Smooth muscle cell (in vitro differentiated cells): Measurements from ENCODE around the gene ZNF146. TPM values are rescaled to one million over a fixed set of nuclear protein-coding genes. Genes with fewer than 3 reads are reported as not detected.
A peak's percentile ranks its signal among the peaks of the same experiment; 100 is the strongest.
"Not testable (repeated sequence)": the region's sequence is repeated elsewhere in the genome, so short reads cannot be mapped to it uniquely, and the experiment has no call there.

Source experiments
- DNase-seq: peaks from one replicate; lab custom pipeline; 2025; ENCODE audit not compliant: unreplicated experiment; lab: John Stamatoyannopoulos, UW
- H2AFZ ChIP-seq: fragments of 200-600 bp; sonication (generic); 2 replicates; pipeline ENCODE4 v1.6.0; 2016; ENCODE audit warnings: antibody characterized with exemption, low read depth, mild to moderate bottlenecking
- H3F3A ChIP-seq: fragments of 200-600 bp; sonication (generic); 2 replicates; pipeline ENCODE4 v1.6.0; 2017; ENCODE audit warnings: antibody characterized with exemption, low read depth
- H3K27ac ChIP-seq: fragments of 200-600 bp; sonication (generic); 2 replicates; pipeline ENCODE4 v1.5.1; 2016; ENCODE audit warnings: low read depth, mild to moderate bottlenecking
- H3K27me3 ChIP-seq: fragments of 200-600 bp; sonication (generic); 2 replicates; pipeline ENCODE4 v1.6.1; 2016; ENCODE audit warnings: low read depth, mild to moderate bottlenecking
- H3K36me3 ChIP-seq: fragments of 200-600 bp; sonication (generic); 2 replicates; pipeline ENCODE4 v1.5.1; 2016; ENCODE audit warnings: low read depth
- H3K4me1 ChIP-seq: fragments of 200-600 bp; sonication (generic); 2 replicates; pipeline ENCODE4 v1.5.1; 2016; ENCODE audit warnings: low read depth
- H3K4me2 ChIP-seq: fragments of 200-600 bp; sonication (generic); 2 replicates; pipeline ENCODE4 v1.6.0; 2016; ENCODE audit warnings: mild to moderate bottlenecking
- H3K4me3 ChIP-seq: fragments of 200-600 bp; sonication (generic); 2 replicates; pipeline ENCODE4 v1.5.1; 2016; ENCODE audit warnings: mild to moderate bottlenecking
- H3K79me2 ChIP-seq: fragments of 200-600 bp; sonication (generic); 2 replicates; pipeline ENCODE4 v1.6.0; 2016; ENCODE audit warnings: low read depth, mild to moderate bottlenecking
- H3K9ac ChIP-seq: fragments of 200-600 bp; sonication (generic); 2 replicates; pipeline ENCODE4 v1.6.0; 2016; ENCODE audit warnings: low read depth
- H3K9me3 ChIP-seq: fragments of 200-600 bp; sonication (generic); replicated peaks from 2 replicates; pipeline ENCODE4 v1.5.1; 2016; ENCODE audit warnings: low read depth
- H4K20me1 ChIP-seq: fragments of 200-600 bp; sonication (generic); 2 replicates; pipeline ENCODE4 v1.6.0; 2016; ENCODE audit warnings: low read depth
- CTCF ChIP-seq: fragments of 200-600 bp; sonication (generic); IDR thresholded peaks from 2 replicates; pipeline ENCODE4 v1.5.1; 2017; ENCODE audit warnings: borderline replicate concordance, mild to moderate bottlenecking, antibody characterized with exemption; ENCODE audit not compliant: insufficient read depth, poor library complexity, severe bottlenecking
- WGBS: methylation state at CpG from one replicate; pipeline ENCODE4 v1.1.7; 2016; ENCODE audit warnings: low lambda C conversion rate; 5-methylcytosine and 5-hydroxymethylcytosine counted together
- polyA plus RNA-seq: library from polyadenylated mRNA; unstranded; fragments of >200 nt; fragmentation: Nextera tagmentation; extraction: Ambion mirVana; gene quantifications from 2 replicates; pipeline ENCODE4 v1.2.1, GENCODE V29; 2016
- total RNA-seq: library from RNA; depleted of rRNA; stranded (reverse); fragments of >200 nt; gene quantifications from 2 replicates; pipeline ENCODE4 v1.2.3, GENCODE V29; 2014

Gene ZNF146
- total and polyA plus RNA-seq, 2 experiments from 2014 or later = 49.4 to 161 TPM

- Histone ChIP-seq H3K27me3 (no peaks in the 10 kb centered on the region), H3K4me3 (no peak overlapping the region), H3K9me3 (no peaks in the 10 kb centered on the region), H3K36me3 (no peaks in the 10 kb centered on the region), H3K4me2 (no peak overlapping the region), H3F3A (no peaks in the 10 kb centered on the region), H3K27ac (peak overlapping the region; percentile 68), H2AFZ (no peak overlapping the region), H3K79me2 (no peaks in the 10 kb centered on the region), H3K9ac (peak overlapping the region; percentile 26), H4K20me1 (no peaks in the 10 kb centered on the region), H3K4me1 (no peaks in the 10 kb centered on the region)
- no peak for DNase-seq
- whole genome bisulfite sequencing = 53% methylated on average over 17 of the region's 17 CpGs
- no peak for TF ChIP-seq CTCF
These were observed 32.2 kb upstream of the ZNF146 start for GRCh38 chr19:36182612-36183244.

- no peak overlapping the region for H3K4me2 ChIP-seq
- H3K4me1 ChIP-seq = no peaks in the 10 kb centered on the region
- H3K9me3 ChIP-seq = no peaks in the 10 kb centered on the region
- no peak overlapping the region for H2AFZ ChIP-seq
- no peaks in the 10 kb centered on the region for H3K36me3 ChIP-seq
- H3K79me2 ChIP-seq = no peaks in the 10 kb centered on the region
- no peak overlapping the region for H3K9ac ChIP-seq
- WGBS = 76% methylated on average over 10 of the region's 10 CpGs
- H3F3A ChIP-seq = no peaks in the 10 kb centered on the region
- no peaks in the 10 kb centered on the region for H3K27me3 ChIP-seq
- H3K27ac ChIP-seq = peak overlapping the region; percentile 68
- no peaks in the 10 kb centered on the region for H4K20me1 ChIP-seq
- no peak for TF ChIP-seq CTCF
- no peak overlapping the region for H3K4me3 ChIP-seq
- no peak for DNase-seq
These were observed 31.7 kb upstream of the ZNF146 start for GRCh38 chr19:36183245-36183628.

- H3F3A ChIP-seq, H3K9ac ChIP-seq, H4K20me1 ChIP-seq, H3K4me2 ChIP-seq, H3K27me3 ChIP-seq, H3K9me3 ChIP-seq, H3K4me3 ChIP-seq, H3K79me2 ChIP-seq, DNase-seq, H3K36me3 ChIP-seq, H3K27ac ChIP-seq, H3K4me1 ChIP-seq, H2AFZ ChIP-seq: not testable (repeated sequence)
- WGBS = 89% methylated on average over 5 of the region's 5 CpGs
These were observed 28.2 kb upstream of the ZNF146 start for GRCh38 chr19:36186722-36187121.

- Histone ChIP-seq H2AFZ (no peak overlapping the region), H3K4me2 (no peak overlapping the region), H3K9me3 (no peaks in the 10 kb centered on the region), H4K20me1 (no peaks in the 10 kb centered on the region), H3F3A (no peaks in the 10 kb centered on the region), H3K79me2 (no peaks in the 10 kb centered on the region), H3K36me3 (no peaks in the 10 kb centered on the region), H3K9ac (no peak overlapping the region), H3K27me3 (no peaks in the 10 kb centered on the region), H3K4me1 (no peaks in the 10 kb centered on the region), H3K27ac (no peak overlapping the region), H3K4me3 (no peak overlapping the region)
- DNase-seq = no peak
- no peak for TF ChIP-seq CTCF
- WGBS = 89% methylated on average over 2 of the region's 2 CpGs
These were observed 18.7 kb upstream of the ZNF146 start for GRCh38 chr19:36196249-36196648.
